Progenitor cell of endocrine pancreas (in vitro differentiated cells): ENCODE measurements around the gene BHLHE23. TPM values are rescaled to one million over a fixed set of nuclear protein-coding genes. Genes with fewer than 3 reads are reported as not detected.

ENCODE experiments used
- DNase-seq: peaks from one replicate; pipeline ENCODE4 v3.0.0; 2021; ENCODE audit warnings: low spot score; ENCODE audit not compliant: unreplicated experiment
- H3K27ac Mint-ChIP-seq: 2 replicates; pipeline ENCODE4 v1.8.0; 2021; ENCODE audit warnings: mild to moderate bottlenecking, moderate library complexity, mixed read lengths
- H3K27me3 Mint-ChIP-seq: 2 replicates; pipeline ENCODE4 v1.8.0; 2021; ENCODE audit warnings: mixed read lengths
- H3K36me3 Mint-ChIP-seq: 2 replicates; pipeline ENCODE4 v1.8.0; 2022; ENCODE audit warnings: mixed read lengths; ENCODE audit not compliant: insufficient read depth
- H3K4me1 Mint-ChIP-seq: 2 replicates; pipeline ENCODE4 v1.8.0; 2021; ENCODE audit warnings: low read depth, mixed read lengths
- H3K4me3 Mint-ChIP-seq: 2 replicates; pipeline ENCODE4 v1.8.0; 2021; ENCODE audit warnings: low read depth, mild to moderate bottlenecking, moderate library complexity, mixed read lengths
- H3K9me3 Mint-ChIP-seq: 2 replicates; pipeline ENCODE4 v1.8.0; 2021; ENCODE audit warnings: low read depth, mixed read lengths
- total RNA-seq: library from RNA; stranded (reverse); gene quantifications from 2 replicates; pipeline ENCODE4 v1.2.1, GENCODE V29; 2021
- TF ChIP-seq, protein P1 (sequence below): fragments of 200-600 bp; sonication (generic); IDR thresholded peaks from one replicate; pipeline ENCODE4 v1.5.0; 2021; ENCODE audit warnings: antibody characterized with exemption, mild to moderate bottlenecking; ENCODE audit not compliant: unreplicated experiment

BHLHE23 gene
- total RNA-seq, 1 donor from 2014 or later = not detected

DNA sequence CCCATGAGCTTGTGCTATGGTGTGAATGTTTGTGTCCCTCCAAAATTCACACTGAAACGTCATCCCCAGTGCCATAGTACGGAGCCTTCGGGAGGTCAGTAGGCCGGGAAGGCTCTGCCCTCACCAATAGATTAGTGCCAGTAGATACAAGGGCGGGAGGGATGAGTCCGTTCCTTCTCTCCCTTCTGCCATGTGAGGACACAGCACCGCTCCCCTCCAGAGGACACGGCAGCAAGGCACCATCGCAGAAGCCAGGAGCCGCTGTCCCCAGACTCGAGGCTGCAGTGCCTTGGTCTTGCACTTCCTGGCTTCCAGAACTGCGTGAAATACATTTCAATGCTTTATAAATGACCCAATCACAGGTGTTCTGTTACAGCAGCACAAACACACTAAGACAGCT, 39.2 kb upstream of the BHLHE23 start:
- no peak overlapping the region for H3K4me3 Mint-ChIP-seq
- TF ChIP-seq, protein P1, sequence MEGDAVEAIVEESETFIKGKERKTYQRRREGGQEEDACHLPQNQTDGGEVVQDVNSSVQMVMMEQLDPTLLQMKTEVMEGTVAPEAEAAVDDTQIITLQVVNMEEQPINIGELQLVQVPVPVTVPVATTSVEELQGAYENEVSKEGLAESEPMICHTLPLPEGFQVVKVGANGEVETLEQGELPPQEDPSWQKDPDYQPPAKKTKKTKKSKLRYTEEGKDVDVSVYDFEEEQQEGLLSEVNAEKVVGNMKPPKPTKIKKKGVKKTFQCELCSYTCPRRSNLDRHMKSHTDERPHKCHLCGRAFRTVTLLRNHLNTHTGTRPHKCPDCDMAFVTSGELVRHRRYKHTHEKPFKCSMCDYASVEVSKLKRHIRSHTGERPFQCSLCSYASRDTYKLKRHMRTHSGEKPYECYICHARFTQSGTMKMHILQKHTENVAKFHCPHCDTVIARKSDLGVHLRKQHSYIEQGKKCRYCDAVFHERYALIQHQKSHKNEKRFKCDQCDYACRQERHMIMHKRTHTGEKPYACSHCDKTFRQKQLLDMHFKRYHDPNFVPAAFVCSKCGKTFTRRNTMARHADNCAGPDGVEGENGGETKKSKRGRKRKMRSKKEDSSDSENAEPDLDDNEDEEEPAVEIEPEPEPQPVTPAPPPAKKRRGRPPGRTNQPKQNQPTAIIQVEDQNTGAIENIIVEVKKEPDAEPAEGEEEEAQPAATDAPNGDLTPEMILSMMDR = no peak
- H3K27me3 Mint-ChIP-seq = peaks cover 14% of the 10 kb centered on the region
- no peak overlapping the region for H3K27ac Mint-ChIP-seq
- H3K36me3 Mint-ChIP-seq = no peaks in the 10 kb centered on the region
- DNase-seq = no peak
- H3K9me3 Mint-ChIP-seq = no peaks in the 10 kb centered on the region
- peaks cover 4% of the 10 kb centered on the region for H3K4me1 Mint-ChIP-seq

DNA sequence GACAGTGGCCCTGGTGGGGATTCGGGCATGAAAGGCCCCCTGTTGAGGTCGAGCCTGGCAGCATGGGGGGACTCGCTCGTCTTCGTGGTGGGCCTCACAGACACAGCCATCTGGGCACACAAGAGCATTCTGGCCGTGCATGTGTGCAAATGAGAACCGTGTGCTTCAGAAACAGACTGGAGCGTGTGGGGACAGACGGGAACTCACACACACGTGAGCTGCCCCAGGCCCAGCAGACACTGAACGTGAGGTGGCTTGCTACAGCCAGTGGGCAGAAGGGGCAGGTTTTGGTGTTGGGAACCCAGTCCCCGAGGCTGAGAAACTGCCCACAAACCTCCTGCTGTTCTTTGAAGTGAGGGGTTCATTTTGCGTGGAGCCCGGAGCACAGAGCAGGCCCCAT, 38.6 kb upstream of the BHLHE23 start:
- TF ChIP-seq, protein P1 = no peak
- Mint-ChIP-seq H3K4me3 (no peak overlapping the region), H3K27ac (no peak overlapping the region), H3K36me3 (no peaks in the 10 kb centered on the region), H3K27me3 (peaks cover 20% of the 10 kb centered on the region), H3K4me1 (peaks cover 4% of the 10 kb centered on the region), H3K9me3 (no peaks in the 10 kb centered on the region)
- DNase-seq = no peak

DNA sequence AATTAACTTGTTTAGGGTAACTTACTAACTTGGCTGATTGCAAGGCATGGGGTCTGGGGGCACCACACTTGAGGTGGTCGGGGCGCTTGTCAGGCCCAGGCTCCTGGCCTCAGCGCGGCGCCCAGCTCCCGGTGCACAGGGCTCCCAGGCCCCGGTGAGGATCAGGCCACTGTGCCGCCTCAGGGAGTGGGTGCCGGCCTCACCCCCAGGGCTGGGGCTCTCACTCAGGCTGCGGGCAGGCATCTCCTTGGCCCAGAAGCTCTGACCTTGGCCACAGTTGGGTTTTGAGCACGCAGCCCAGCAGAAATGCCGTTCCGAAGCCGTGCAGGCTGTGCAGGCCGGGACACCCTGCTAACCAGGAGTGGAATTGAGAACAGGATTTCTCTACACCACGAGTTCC, 37.8 kb upstream of the BHLHE23 start:
- Mint-ChIP-seq H3K36me3 (no peaks in the 10 kb centered on the region), H3K27me3 (peaks cover 26% of the 10 kb centered on the region), H3K27ac (no peak overlapping the region), H3K9me3 (no peaks in the 10 kb centered on the region), H3K4me1 (peaks cover 4% of the 10 kb centered on the region), H3K4me3 (no peak overlapping the region)
- TF ChIP-seq, protein P1 = no peak
- DNase-seq = no peak

DNA sequence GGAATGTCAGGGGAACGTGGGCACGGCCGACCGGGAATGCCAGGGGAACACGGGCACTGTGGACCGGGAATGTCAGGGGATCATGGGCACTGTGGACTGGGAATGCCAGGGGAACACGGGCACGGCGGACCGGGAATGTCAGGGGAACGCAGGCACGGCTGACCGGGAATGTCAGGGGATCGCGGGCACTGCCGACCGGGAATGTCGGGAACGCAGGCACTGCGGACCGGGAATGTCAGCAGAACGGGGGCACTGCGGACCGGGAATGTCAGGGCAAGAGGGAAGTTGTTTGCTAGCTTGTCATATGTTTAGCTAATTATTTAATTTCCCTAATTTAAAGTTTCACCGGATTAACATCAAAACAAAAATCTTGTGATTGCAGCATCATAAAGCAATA, 37.4 kb upstream of the BHLHE23 start:
- Mint-ChIP-seq H3K27me3 (peaks cover 28% of the 10 kb centered on the region), H3K9me3 (no peaks in the 10 kb centered on the region), H3K27ac (no peak overlapping the region), H3K36me3 (no peaks in the 10 kb centered on the region), H3K4me3 (no peak overlapping the region), H3K4me1 (peaks cover 4% of the 10 kb centered on the region)
- DNase-seq = no peak
- TF ChIP-seq, protein P1 = no peak

DNA sequence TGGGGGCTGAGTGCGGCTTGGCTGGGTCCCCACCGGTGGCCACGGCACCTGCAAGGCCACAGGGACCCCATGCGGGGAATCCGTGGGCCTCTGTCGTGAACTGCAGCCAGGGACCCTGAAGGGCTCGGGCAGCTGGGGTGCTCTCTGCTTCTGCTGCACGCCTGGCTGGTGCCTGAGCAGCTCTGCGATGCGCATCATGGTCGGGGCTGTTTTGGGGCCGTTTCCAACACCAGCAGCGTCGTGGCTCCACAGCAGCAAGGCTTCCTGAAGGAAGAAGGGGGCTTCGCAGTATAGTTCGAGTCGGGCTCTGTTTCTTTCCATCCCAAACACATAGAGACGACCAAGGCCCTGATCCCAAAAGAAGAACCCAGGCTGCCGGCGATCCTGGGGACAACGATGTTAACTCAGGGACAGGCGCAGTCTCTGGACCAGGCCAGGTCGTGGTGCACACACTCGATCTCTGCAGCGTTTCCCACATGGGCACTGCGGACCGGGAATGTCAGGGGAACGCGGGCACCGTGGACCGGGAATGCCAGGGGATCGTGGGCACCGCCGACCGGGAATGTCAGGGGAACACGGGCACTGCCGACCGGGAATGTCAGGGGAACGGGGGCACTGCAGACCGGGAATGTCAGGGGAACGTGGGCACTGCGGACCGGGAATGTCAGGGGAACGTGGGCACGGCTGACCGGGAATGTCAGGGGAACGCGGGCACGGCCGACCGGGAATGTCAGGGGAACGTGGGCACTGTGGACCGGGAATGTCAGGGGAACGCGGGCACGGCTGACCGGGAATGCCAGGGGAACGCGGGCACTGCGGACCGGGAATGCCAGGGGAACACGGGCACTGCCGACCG, 36.8 kb upstream of the BHLHE23 start:
- Mint-ChIP-seq H3K4me3 (no peak overlapping the region), H3K9me3 (no peaks in the 10 kb centered on the region), H3K27ac (no peak overlapping the region), H3K27me3 (peaks cover 27% of the 10 kb centered on the region), H3K4me1 (peaks cover 4% of the 10 kb centered on the region), H3K36me3 (no peaks in the 10 kb centered on the region)
- DNase-seq = no peak
- TF ChIP-seq, protein P1 = no peak
